Heart right ventricle (tissue), 16 donors: ENCODE data around the gene EVC. TPM values are rescaled to one million over a fixed set of nuclear protein-coding genes. Genes with fewer than 3 reads are reported as not detected.

Source experiments
- ATAC-seq, 8 donors: fragments of 200-7000 bp; cut with Tn5 transposase; one replicate each; pipeline ENCODE4 v1.9.1; 2020; ENCODE audit warnings: mild to moderate bottlenecking in 8 of 8, moderate library complexity in 8 of 8, moderate number of reproducible peaks in 1 of 8
- DNase-seq, 2 donors: peaks; one replicate each; pipeline ENCODE4 v3.0.0-alpha.2; 2020
- H3K27ac ChIP-seq, 10 donors: fragments of 200-600 bp; sonication (generic) in 2 of 10; one replicate each; pipeline versions ENCODE4 v1.5.0 to v1.8.0; 2020 to 2022; ENCODE audit warnings: mild to moderate bottlenecking in 3 of 10
- H3K27me3 ChIP-seq, 7 donors: fragments of 200-600 bp; one replicate each; pipeline ENCODE4 v1.8.0; 2021 to 2022; ENCODE audit warnings: mild to moderate bottlenecking in 2 of 7
- H3K36me3 ChIP-seq, 9 donors: fragments of 200-600 bp; sonication (generic) in 1 of 9; one replicate each; pipeline versions ENCODE4 v1.5.0 to v1.8.0; 2020 to 2022; ENCODE audit warnings: mild to moderate bottlenecking in 2 of 9
- H3K4me1 ChIP-seq, 9 donors: fragments of 200-600 bp; sonication (generic) in 1 of 9; one replicate each; pipeline versions ENCODE4 v1.5.0 to v1.8.0; 2020 to 2022; ENCODE audit warnings: mild to moderate bottlenecking in 4 of 9
- H3K4me3 ChIP-seq, 10 donors: fragments of 200-600 bp; sonication (generic) in 2 of 10; one replicate each; pipeline versions ENCODE4 v1.5.0 to v1.8.0; 2020 to 2022; ENCODE audit warnings: mild to moderate bottlenecking in 7 of 10, moderate library complexity in 2 of 10
- H3K9me3 ChIP-seq, 11 donors: fragments of 200-600 bp in 10 of 11; sonication (generic) in 2 of 11; one replicate each; pipeline versions ENCODE4 v1.5.0 to v1.8.0; 2013 to 2022; ENCODE audit warnings: mild to moderate bottlenecking in 2 of 11, control low read depth in 1 of 11, moderate library complexity in 1 of 11
- WGBS, 2 donors: extraction: QIAGEN DNeasy Blood & Tissue Kit; methylation state at CpG; one replicate each; pipeline ENCODE4 v1.1.7; 2013; ENCODE audit warnings: inconsistent platforms in 1 of 2; 5-methylcytosine and 5-hydroxymethylcytosine counted together
- intact Hi-C, 10 donors: fragments of 100-400 bp; cut with DNase I; formaldehyde crosslinking; loops; one replicate each; pipeline versions ENCODE4 v1.11.1 to v1.14.2; 2022
- polyA plus RNA-seq, 2 donors: library from polyadenylated mRNA; stranded (reverse); fragments of 200-250 nt; gene quantifications; one replicate each; pipeline ENCODE4 v1.2.3, GENCODE V29; 2013
- total RNA-seq, 10 donors: library from RNA; stranded (reverse); fragmentation: NEBNext Ultra II Directional in 3 of 10; extraction: Animal tissue kit (Norgen Biotek cat#: 25700) in 3 of 10; gene quantifications; one replicate each; pipeline versions ENCODE4 v1.2.1 to v1.2.4, GENCODE V29; 2021 to 2023
- TF ChIP-seq, protein P1 (sequence below), 9 donors: fragments of 200-600 bp; sonication (generic) in 2 of 9; IDR thresholded peaks; one replicate each; pipeline versions ENCODE4 v1.5.0 to v1.8.0; 2021 to 2022; ENCODE audit warnings: antibody characterized with exemption in 9 of 9, mild to moderate bottlenecking in 5 of 9, moderate library complexity in 1 of 9
- donor health status: Arrhythmogenic right ventricular cardiomyopathy.
- donor health status: ischemic (EF 13 %, LVEDD 7.1; RV severe dilation, severe dysfunction).
- donor health status: healthy with polysubstance abuse.
- donor health status: DM: no; HTN: yes; CAD: no.
- donor health status: DM: no; HTN: no; CAD: no.
- donor health status: ischemic (EF 25% LVEDD 6.9; RV normal size, moderate dysfunction).
- donor health status: ischemic (EF 25% LVEDD 5.7; RV mildly dilated, moderate dysfunction).
- donor health status: healthy.
- donor health status: DM: yes; HTN: yes; CAD: no.
- donor health status: Ischemic cardiomyopathy.
- donor health status: ischemic (EF 35%, LVEDD 5.7; RV mildly dilated, moderate dysfunction).
- donor health status: nonischemic (EF 11% LVEDD 7.7; RV severe dilation, severe dysfunction).
- donor health status: DM: yes; HTN: yes; CAD: no.
- donor health status: PGD.
- donor health status: ischemic (EF 29% LVEDD 5.4; RV normal size, mild dysfunction).
- donor health status: nonischemic (EF 23%, LVEDD 6.1; RV moderate dilation, normal function).

Gene EVC
- total and polyA plus RNA-seq, 12 donors = 0.97 to 7.5 (median 4.8) TPM

DNA sequence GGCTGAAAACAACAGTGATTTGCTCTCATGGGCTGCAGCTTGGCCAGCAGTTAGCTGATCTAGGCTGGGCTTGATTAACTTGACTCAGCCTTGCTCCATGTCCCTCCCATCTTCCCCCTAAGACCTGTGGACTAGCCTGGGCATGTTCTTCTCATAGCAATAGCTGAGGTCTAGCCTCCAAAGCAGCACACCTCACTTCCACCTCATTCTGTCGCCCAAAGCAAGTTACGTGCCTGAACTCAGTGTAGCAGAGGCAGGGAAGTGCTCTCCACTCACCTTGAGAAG, 62.2 kb downstream of the EVC start:
- H3K27ac ChIP-seq = no peak overlapping the region
- no peak for ATAC-seq
- WGBS, 2 donors = 92 to 93% methylated on average over 2 of the region's 2 CpGs
- TF ChIP-seq, protein P1, sequence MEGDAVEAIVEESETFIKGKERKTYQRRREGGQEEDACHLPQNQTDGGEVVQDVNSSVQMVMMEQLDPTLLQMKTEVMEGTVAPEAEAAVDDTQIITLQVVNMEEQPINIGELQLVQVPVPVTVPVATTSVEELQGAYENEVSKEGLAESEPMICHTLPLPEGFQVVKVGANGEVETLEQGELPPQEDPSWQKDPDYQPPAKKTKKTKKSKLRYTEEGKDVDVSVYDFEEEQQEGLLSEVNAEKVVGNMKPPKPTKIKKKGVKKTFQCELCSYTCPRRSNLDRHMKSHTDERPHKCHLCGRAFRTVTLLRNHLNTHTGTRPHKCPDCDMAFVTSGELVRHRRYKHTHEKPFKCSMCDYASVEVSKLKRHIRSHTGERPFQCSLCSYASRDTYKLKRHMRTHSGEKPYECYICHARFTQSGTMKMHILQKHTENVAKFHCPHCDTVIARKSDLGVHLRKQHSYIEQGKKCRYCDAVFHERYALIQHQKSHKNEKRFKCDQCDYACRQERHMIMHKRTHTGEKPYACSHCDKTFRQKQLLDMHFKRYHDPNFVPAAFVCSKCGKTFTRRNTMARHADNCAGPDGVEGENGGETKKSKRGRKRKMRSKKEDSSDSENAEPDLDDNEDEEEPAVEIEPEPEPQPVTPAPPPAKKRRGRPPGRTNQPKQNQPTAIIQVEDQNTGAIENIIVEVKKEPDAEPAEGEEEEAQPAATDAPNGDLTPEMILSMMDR (IDR thresholded peaks at IDR 0.05) = no peak
- intact Hi-C loops = no loop called here
- no peaks in the 10 kb centered on the region for H3K4me1 ChIP-seq
- H3K27me3 ChIP-seq = no peaks in the 10 kb centered on the region
- H3K36me3 ChIP-seq = peaks cover 0 to 16% (median 0%) of the 10 kb centered on the region in 9 donors
- H3K4me3 ChIP-seq = no peak overlapping the region
- peaks cover 0 to 30% (median 15%) of the 10 kb centered on the region in 11 donors for H3K9me3 ChIP-seq
- no peak for DNase-seq

DNA sequence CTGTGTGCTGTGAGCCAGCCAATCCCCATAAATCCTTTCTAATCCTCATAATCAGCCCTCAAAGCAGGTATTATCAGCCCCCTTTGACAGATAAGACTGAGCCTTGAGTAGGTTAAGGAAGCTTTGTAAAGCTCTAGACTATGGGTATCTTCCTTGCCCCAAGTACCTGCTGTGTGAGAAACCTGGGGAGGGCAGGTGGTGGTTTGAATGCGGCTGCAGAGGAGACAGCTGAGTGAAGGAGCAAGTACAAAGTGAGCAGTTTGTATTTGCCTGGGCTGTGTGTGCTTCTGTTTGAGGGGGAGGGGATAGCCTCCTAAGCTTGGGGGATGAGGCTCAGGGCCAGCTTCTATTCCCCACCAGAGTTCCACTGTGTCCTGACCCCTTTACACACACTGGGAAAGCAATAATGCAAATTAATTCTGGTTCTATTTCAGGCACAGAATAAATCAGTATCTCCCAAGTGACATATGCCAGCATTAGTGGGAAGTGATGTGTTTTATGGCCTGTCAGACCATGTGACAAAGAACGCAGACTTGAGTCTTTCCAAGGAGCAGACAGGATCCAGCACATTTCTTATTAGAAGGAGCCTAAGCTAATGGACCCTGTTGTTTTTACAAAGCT, 63.5 kb downstream of the EVC start:
- TF ChIP-seq, protein P1 (IDR thresholded peaks at IDR 0.05) = no peak
- DNase-seq (no peak), ATAC-seq (no peak)
- no peak overlapping the region for H3K27ac ChIP-seq
- H3K36me3 ChIP-seq = peaks cover 0 to 16% (median 0%) of the 10 kb centered on the region in 9 donors
- intact Hi-C loops = no loop called here
- WGBS, 2 donors = 75 to 81% methylated on average over 2 of the region's 2 CpGs
- H3K4me3 ChIP-seq = no peak overlapping the region
- no peaks in the 10 kb centered on the region for H3K27me3 ChIP-seq
- no peaks in the 10 kb centered on the region for H3K4me1 ChIP-seq
- peaks cover 0 to 35% (median 15%) of the 10 kb centered on the region in 11 donors for H3K9me3 ChIP-seq

DNA sequence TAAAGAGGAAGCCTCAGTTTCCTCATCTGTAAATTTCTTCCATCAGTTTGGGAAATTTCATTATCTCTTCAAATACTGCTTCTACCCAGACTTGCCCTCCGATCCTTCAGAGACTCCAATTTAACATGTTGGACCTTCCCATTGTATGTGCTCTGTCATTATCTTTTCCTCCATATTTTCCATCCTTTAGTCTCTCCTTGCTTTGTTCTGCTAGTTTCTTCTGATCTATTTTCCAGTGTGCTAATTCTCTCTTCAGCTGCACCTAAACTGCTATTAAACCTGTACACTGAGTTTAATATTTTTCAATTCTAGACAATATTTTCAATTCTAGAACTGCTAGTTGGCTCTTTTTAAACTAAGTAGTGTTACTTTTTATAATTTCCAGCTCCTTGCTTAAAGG, 65.5 kb downstream of the EVC start:
- TF ChIP-seq, protein P1 (IDR thresholded peaks at IDR 0.05) = no peak
- ATAC-seq (no peak), DNase-seq (no peak)
- Histone ChIP-seq H3K4me3 (no peak overlapping the region), H3K27me3 (no peaks in the 10 kb centered on the region), H3K9me3 (peaks cover 0 to 35% (median 15%) of the 10 kb centered on the region in 11 donors), H3K36me3 (peaks cover 0 to 16% (median 0%) of the 10 kb centered on the region in 9 donors), H3K27ac (no peak overlapping the region), H3K4me1 (no peaks in the 10 kb centered on the region)
- intact Hi-C loops = no loop called here
- WGBS, 2 donors = 97 to 98% methylated on average over 1 of the region's 1 CpG

DNA sequence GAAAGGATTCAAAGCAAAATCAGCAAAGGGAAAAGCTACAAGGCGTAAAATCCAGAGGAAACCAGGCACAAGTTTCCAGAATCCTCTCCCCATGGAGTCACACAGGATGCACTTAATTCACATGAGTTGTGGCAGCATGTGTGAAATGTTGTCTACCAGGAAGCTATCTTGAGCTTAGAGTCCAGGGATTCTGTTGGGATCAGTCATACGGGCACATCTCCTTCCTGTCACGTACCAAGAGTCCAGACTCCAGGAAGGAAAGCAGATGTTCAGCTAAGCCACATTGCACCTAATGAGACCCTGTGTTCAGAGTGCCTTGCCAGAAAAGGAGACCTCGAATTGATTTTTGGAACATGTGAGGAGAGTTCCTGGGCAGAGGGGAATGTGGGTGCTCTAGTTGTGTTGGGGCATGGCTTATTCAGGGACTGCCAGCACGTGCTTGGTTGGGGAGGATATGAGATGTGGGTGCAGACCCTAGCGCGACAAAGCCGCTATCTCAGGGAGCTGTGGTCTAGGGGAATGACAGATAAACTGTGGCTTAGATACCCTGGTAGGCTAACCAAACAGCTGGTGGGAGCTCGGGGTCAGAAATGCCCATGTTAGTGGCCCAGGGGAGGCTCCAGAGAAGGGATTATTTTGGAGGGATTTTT, 70.0 kb downstream of the EVC start:
- Histone ChIP-seq H3K36me3 (peaks cover 0 to 25% (median 0%) of the 10 kb centered on the region in 9 donors), H3K9me3 (peaks cover 0 to 23% (median 15%) of the 10 kb centered on the region in 11 donors), H3K27me3 (no peaks in the 10 kb centered on the region), H3K27ac (no peak overlapping the region), H3K4me1 (peaks cover 0 to 7% (median 0%) of the 10 kb centered on the region in 9 donors), H3K4me3 (no peak overlapping the region)
- intact Hi-C loops = loop anchor here in 1 of 10 donors (10.0 kb wide), 1 partner anchor 1296 kb away; no protein-coding TSS in a partner anchor
- DNase-seq (no peak), ATAC-seq (no peak)
- TF ChIP-seq, protein P1 (IDR thresholded peaks at IDR 0.05) = no peak
- 86 to 87% methylated on average over 9 of the region's 9 CpGs for WGBS, 2 donors
